Activated CD4-positive, alpha-beta memory T cell treated with anti-CD3 and anti-CD28 coated beads, Interleukin-2, amount 10 ng/mL, durations not matched to agents 7 days and 5 days (primary cell): ENCODE results near the gene MINDY4. TPM values are rescaled to one million over a fixed set of nuclear protein-coding genes. Genes with fewer than 3 reads are reported as not detected.

ENCODE experiments used
- CTCF ChIA-PET: fragments of 350-600 bp; sonication (Branson Sonifier 250); formaldehyde crosslinking; loops from one replicate; lab custom pipeline; 2021; ENCODE audit warnings: antibody characterized with exemption, inconsistent platforms; lab: Charles Lee
- POLR2A ChIA-PET: fragments of 350-600 bp; sonication (Branson Sonifier 250); formaldehyde crosslinking; loops from one replicate; lab custom pipeline; 2021; ENCODE audit warnings: antibody characterized with exemption; lab: Charles Lee
- DNase-seq: peaks from one replicate; pipeline ENCODE4 v3.0.0-alpha.2; 2020
- H3K27ac Mint-ChIP-seq: one replicate; pipeline ENCODE4 v1.8.0; 2021; ENCODE audit warnings: mild to moderate bottlenecking, mixed read lengths
- H3K27me3 Mint-ChIP-seq: one replicate; pipeline ENCODE4 v1.8.0; 2021; ENCODE audit warnings: mixed read lengths
- H3K36me3 Mint-ChIP-seq: one replicate; pipeline ENCODE4 v1.8.0; 2021; ENCODE audit warnings: low read depth, mixed read lengths
- H3K4me1 Mint-ChIP-seq: one replicate; pipeline ENCODE4 v1.8.0; 2021; ENCODE audit warnings: mixed read lengths
- H3K4me3 Mint-ChIP-seq: one replicate; pipeline ENCODE4 v1.8.0; 2021; ENCODE audit warnings: mild to moderate bottlenecking, mixed read lengths
- H3K9me3 Mint-ChIP-seq: one replicate; pipeline ENCODE4 v1.8.0; 2021; ENCODE audit warnings: mixed read lengths
- total RNA-seq, 2 experiments: library from RNA; stranded (reverse); gene quantifications; one replicate each; pipeline ENCODE4 v1.2.3, GENCODE V29; 2021

Gene MINDY4
- total RNA-seq, 2 experiments from 2014 or later, result 1.5 TPM

GRCh38 chr7:30880125-30880720 lies 109.0 kb downstream of the MINDY4 start:
- no peak overlapping the region for H3K4me3 Mint-ChIP-seq
- no peaks in the 10 kb centered on the region for H3K9me3 Mint-ChIP-seq
- no peak overlapping the region for H3K27ac Mint-ChIP-seq
- ChIA-PET POLR2A (no interaction called here), CTCF (no interaction called here)
- H3K27me3 Mint-ChIP-seq, result no peaks in the 10 kb centered on the region
- peaks cover 2% of the 10 kb centered on the region for H3K4me1 Mint-ChIP-seq
- H3K36me3 Mint-ChIP-seq, result no peaks in the 10 kb centered on the region
- DNase-seq, result no peak

GRCh38 chr7:30880941-30881340 lies 109.7 kb downstream of the MINDY4 start:
- DNase-seq, result no peak
- H3K27ac Mint-ChIP-seq, result no peak overlapping the region
- no peaks in the 10 kb centered on the region for H3K36me3 Mint-ChIP-seq
- no peaks in the 10 kb centered on the region for H3K9me3 Mint-ChIP-seq
- ChIA-PET POLR2A (no interaction called here), CTCF (no interaction called here)
- H3K27me3 Mint-ChIP-seq, result no peaks in the 10 kb centered on the region
- H3K4me3 Mint-ChIP-seq, result no peak overlapping the region
- H3K4me1 Mint-ChIP-seq, result peaks cover 2% of the 10 kb centered on the region

- Mint-ChIP-seq H3K36me3 (no peaks in the 10 kb centered on the region), H3K27ac (no peak overlapping the region), H3K9me3 (no peaks in the 10 kb centered on the region), H3K4me1 (no peaks in the 10 kb centered on the region), H3K27me3 (no peaks in the 10 kb centered on the region), H3K4me3 (no peak overlapping the region)
- ChIA-PET CTCF (no interaction called here), POLR2A (no interaction called here)
- no peak for DNase-seq
Measured at GRCh38 chr7:30881448-30881847, 110.2 kb downstream of the MINDY4 start.

GRCh38 chr7:30884881-30885280 lies 113.7 kb downstream of the MINDY4 start:
- ChIA-PET POLR2A (no interaction called here), CTCF (no interaction called here)
- H3K9me3 Mint-ChIP-seq, result no peaks in the 10 kb centered on the region
- H3K27ac Mint-ChIP-seq, result no peak overlapping the region
- no peak overlapping the region for H3K4me3 Mint-ChIP-seq
- H3K4me1 Mint-ChIP-seq, result no peaks in the 10 kb centered on the region
- H3K36me3 Mint-ChIP-seq, result no peaks in the 10 kb centered on the region
- DNase-seq, result no peak
- H3K27me3 Mint-ChIP-seq, result no peaks in the 10 kb centered on the region

GRCh38 chr7:30886608-30887011 lies 115.4 kb downstream of the MINDY4 start:
- no peak overlapping the region for H3K27ac Mint-ChIP-seq
- POLR2A ChIA-PET, result no interaction called here
- H3K4me1 Mint-ChIP-seq, result no peaks in the 10 kb centered on the region
- CTCF ChIA-PET, result no interaction called here
- DNase-seq, result no peak
- no peaks in the 10 kb centered on the region for H3K36me3 Mint-ChIP-seq
- H3K27me3 Mint-ChIP-seq, result no peaks in the 10 kb centered on the region
- H3K4me3 Mint-ChIP-seq, result no peak overlapping the region
- no peaks in the 10 kb centered on the region for H3K9me3 Mint-ChIP-seq

- peaks cover 2% of the 10 kb centered on the region for H3K27me3 Mint-ChIP-seq
- ChIA-PET POLR2A (no interaction called here), CTCF (no interaction called here)
- no peak overlapping the region for H3K27ac Mint-ChIP-seq
- H3K4me3 Mint-ChIP-seq, result no peak overlapping the region
- no peaks in the 10 kb centered on the region for H3K4me1 Mint-ChIP-seq
- no peaks in the 10 kb centered on the region for H3K36me3 Mint-ChIP-seq
- no peaks in the 10 kb centered on the region for H3K9me3 Mint-ChIP-seq
- DNase-seq, result no peak
Measured at GRCh38 chr7:30887464-30887872, 116.3 kb downstream of the MINDY4 start.

- Mint-ChIP-seq H3K27me3 (peaks cover 3% of the 10 kb centered on the region), H3K4me1 (no peaks in the 10 kb centered on the region), H3K9me3 (no peaks in the 10 kb centered on the region), H3K36me3 (no peaks in the 10 kb centered on the region), H3K27ac (no peak overlapping the region), H3K4me3 (no peak overlapping the region)
- POLR2A ChIA-PET, result no interaction called here
- no peak for DNase-seq
- CTCF ChIA-PET, result no interaction called here
Measured at GRCh38 chr7:30888747-30889146, 117.5 kb downstream of the MINDY4 start.

GRCh38 chr7:30890226-30890625 lies 119.0 kb downstream of the MINDY4 start:
- H3K4me3 Mint-ChIP-seq, result no peak overlapping the region
- ChIA-PET CTCF (no interaction called here), POLR2A (no interaction called here)
- H3K27me3 Mint-ChIP-seq, result peaks cover 3% of the 10 kb centered on the region
- H3K9me3 Mint-ChIP-seq, result no peaks in the 10 kb centered on the region
- no peaks in the 10 kb centered on the region for H3K36me3 Mint-ChIP-seq
- H3K4me1 Mint-ChIP-seq, result no peaks in the 10 kb centered on the region
- no peak for DNase-seq
- H3K27ac Mint-ChIP-seq, result no peak overlapping the region

GRCh38 chr7:30893357-30893756 lies 122.1 kb downstream of the MINDY4 start:
- Mint-ChIP-seq H3K36me3 (no peaks in the 10 kb centered on the region), H3K4me1 (no peaks in the 10 kb centered on the region), H3K9me3 (no peaks in the 10 kb centered on the region), H3K4me3 (no peak overlapping the region), H3K27ac (no peak overlapping the region), H3K27me3 (peaks cover 3% of the 10 kb centered on the region)
- ChIA-PET POLR2A (no interaction called here), CTCF (no interaction called here)
- DNase-seq, result no peak

GRCh38 chr7:30894009-30894408 lies 122.8 kb downstream of the MINDY4 start:
- Mint-ChIP-seq H3K9me3 (no peaks in the 10 kb centered on the region), H3K4me3 (no peak overlapping the region), H3K4me1 (no peaks in the 10 kb centered on the region), H3K36me3 (no peaks in the 10 kb centered on the region), H3K27me3 (peaks cover 3% of the 10 kb centered on the region), H3K27ac (no peak overlapping the region)
- ChIA-PET POLR2A (no interaction called here), CTCF (no interaction called here)
- DNase-seq, result no peak

- Mint-ChIP-seq H3K4me3 (no peak overlapping the region), H3K36me3 (no peaks in the 10 kb centered on the region), H3K27me3 (peaks cover 3% of the 10 kb centered on the region), H3K9me3 (no peaks in the 10 kb centered on the region), H3K4me1 (no peaks in the 10 kb centered on the region), H3K27ac (no peak overlapping the region)
- POLR2A ChIA-PET, result no interaction called here
- CTCF ChIA-PET, result no interaction called here
- no peak for DNase-seq
Measured at GRCh38 chr7:30894866-30895605, 123.8 kb downstream of the MINDY4 start.

GRCh38 chr7:30896036-30896435 lies 124.8 kb downstream of the MINDY4 start:
- POLR2A ChIA-PET, result no interaction called here
- H3K36me3 Mint-ChIP-seq, result no peaks in the 10 kb centered on the region
- no peak for DNase-seq

GRCh38 chr7:30896783-30897637 lies 125.8 kb downstream of the MINDY4 start:
- H3K4me1 Mint-ChIP-seq, result peaks cover 3% of the 10 kb centered on the region
- no peak overlapping the region for H3K4me3 Mint-ChIP-seq
- peaks cover 3% of the 10 kb centered on the region for H3K27me3 Mint-ChIP-seq
- no peak for DNase-seq
- no peak overlapping the region for H3K27ac Mint-ChIP-seq
- H3K9me3 Mint-ChIP-seq, result no peaks in the 10 kb centered on the region
- CTCF ChIA-PET, result no interaction called here
- no peaks in the 10 kb centered on the region for H3K36me3 Mint-ChIP-seq
- POLR2A ChIA-PET, result no interaction called here

More at GRCh38 chr7:30896036-30896435, 124.8 kb downstream of the MINDY4 start:
- Mint-ChIP-seq H3K27ac (no peak overlapping the region), H3K4me3 (no peak overlapping the region), H3K9me3 (no peaks in the 10 kb centered on the region), H3K27me3 (peaks cover 3% of the 10 kb centered on the region), H3K4me1 (no peaks in the 10 kb centered on the region)
- CTCF ChIA-PET, result no interaction called here
